ENCODE data around the gene PDE4D.

The PDE4D gene

GRCh38 chr5:59097712-59098111 is 795.8 kb downstream of the PDE4D start:
- Histone ChIP-seq H3K9me3 (ENCODE audit: insufficient read depth, low read length) (no peaks in the 10 kb centered on the region), H3K9ac (ENCODE audit: insufficient read length, low read depth) (no peak overlapping the region), H3K27me3 (ENCODE audit: insufficient read depth, insufficient read length) (no peaks in the 10 kb centered on the region), H3K4me3 (ENCODE audit: insufficient read length, low read depth) (no peak overlapping the region), H3K4me1 (ENCODE audit: insufficient read depth, insufficient read length) (no peaks in the 10 kb centered on the region), H3K36me3 (ENCODE audit: insufficient read depth, insufficient read length, low read length) (no peaks in the 10 kb centered on the region)
- TF ChIP-seq SUZ12 (IDR thresholded peaks at IDR 0.05; ENCODE audit: extremely low read depth, insufficient read depth, insufficient read length) (no peak), YY1 (IDR thresholded peaks at IDR 0.05; ENCODE audit: insufficient read depth, insufficient read length) (no peak), ZNF274 (IDR thresholded peaks at IDR 0.05; ENCODE audit: low read depth, low read length) (no peak)
- DNase-seq (ENCODE audit: low read depth, low spot score) = no peak

GRCh38 chr5:59097116-59097515 is 796.4 kb downstream of the PDE4D start:
- no peak overlapping the region for H3K9ac ChIP-seq (ENCODE audit: insufficient read length, low read depth)
- H3K27me3 ChIP-seq (ENCODE audit: insufficient read depth, insufficient read length) = no peaks in the 10 kb centered on the region
- no peak overlapping the region for H3K4me3 ChIP-seq (ENCODE audit: insufficient read length, low read depth)
- TF ChIP-seq YY1 (IDR thresholded peaks at IDR 0.05; ENCODE audit: insufficient read depth, insufficient read length) (no peak), SUZ12 (IDR thresholded peaks at IDR 0.05; ENCODE audit: extremely low read depth, insufficient read depth, insufficient read length) (no peak), ZNF274 (IDR thresholded peaks at IDR 0.05; ENCODE audit: low read depth, low read length) (no peak)
- no peak for DNase-seq (ENCODE audit: low read depth, low spot score)
- no peaks in the 10 kb centered on the region for H3K9me3 ChIP-seq (ENCODE audit: insufficient read depth, low read length)
- no peaks in the 10 kb centered on the region for H3K36me3 ChIP-seq (ENCODE audit: insufficient read depth, insufficient read length, low read length)
- no peaks in the 10 kb centered on the region for H3K4me1 ChIP-seq (ENCODE audit: insufficient read depth, insufficient read length)

GRCh38 chr5:59095480-59095879 is 798.0 kb downstream of the PDE4D start:
- H3K36me3 ChIP-seq (ENCODE audit: insufficient read depth, insufficient read length, low read length) = no peaks in the 10 kb centered on the region
- no peak overlapping the region for H3K4me3 ChIP-seq (ENCODE audit: insufficient read length, low read depth)
- H3K9ac ChIP-seq (ENCODE audit: insufficient read length, low read depth) = no peak overlapping the region
- H3K27me3 ChIP-seq (ENCODE audit: insufficient read depth, insufficient read length) = no peaks in the 10 kb centered on the region
- DNase-seq (ENCODE audit: low read depth, low spot score) = no peak
- H3K4me1 ChIP-seq (ENCODE audit: insufficient read depth, insufficient read length) = no peaks in the 10 kb centered on the region
- no peaks in the 10 kb centered on the region for H3K9me3 ChIP-seq (ENCODE audit: insufficient read depth, low read length)
- TF ChIP-seq ZNF274 (IDR thresholded peaks at IDR 0.05; ENCODE audit: low read depth, low read length) (no peak), YY1 (IDR thresholded peaks at IDR 0.05; ENCODE audit: insufficient read depth, insufficient read length) (no peak), SUZ12 (IDR thresholded peaks at IDR 0.05; ENCODE audit: extremely low read depth, insufficient read depth, insufficient read length) (no peak)

GRCh38 chr5:59094864-59095263 is 798.7 kb downstream of the PDE4D start:
- DNase-seq (ENCODE audit: low read depth, low spot score) = no peak
- no peak for TF ChIP-seq ZNF274 (IDR thresholded peaks at IDR 0.05; ENCODE audit: low read depth, low read length)
- no peak for TF ChIP-seq YY1 (IDR thresholded peaks at IDR 0.05; ENCODE audit: insufficient read depth, insufficient read length)
- no peak for TF ChIP-seq SUZ12 (IDR thresholded peaks at IDR 0.05; ENCODE audit: extremely low read depth, insufficient read depth, insufficient read length)
- no peaks in the 10 kb centered on the region for H3K36me3 ChIP-seq (ENCODE audit: insufficient read depth, insufficient read length, low read length)
- H3K9ac ChIP-seq (ENCODE audit: insufficient read length, low read depth) = no peak overlapping the region
- H3K27me3 ChIP-seq (ENCODE audit: insufficient read depth, insufficient read length) = no peaks in the 10 kb centered on the region
- H3K4me1 ChIP-seq (ENCODE audit: insufficient read depth, insufficient read length) = no peaks in the 10 kb centered on the region
- no peaks in the 10 kb centered on the region for H3K9me3 ChIP-seq (ENCODE audit: insufficient read depth, low read length)
- H3K4me3 ChIP-seq (ENCODE audit: insufficient read length, low read depth) = no peak overlapping the region

GRCh38 chr5:59093329-59093728 is 800.2 kb downstream of the PDE4D start:
- Histone ChIP-seq H3K27me3 (ENCODE audit: insufficient read depth, insufficient read length) (no peaks in the 10 kb centered on the region), H3K4me1 (ENCODE audit: insufficient read depth, insufficient read length) (no peaks in the 10 kb centered on the region), H3K9ac (ENCODE audit: insufficient read length, low read depth) (no peak overlapping the region), H3K4me3 (ENCODE audit: insufficient read length, low read depth) (no peak overlapping the region), H3K9me3 (ENCODE audit: insufficient read depth, low read length) (no peaks in the 10 kb centered on the region), H3K36me3 (ENCODE audit: insufficient read depth, insufficient read length, low read length) (no peaks in the 10 kb centered on the region)
- TF ChIP-seq YY1 (IDR thresholded peaks at IDR 0.05; ENCODE audit: insufficient read depth, insufficient read length) = no peak
- no peak for TF ChIP-seq SUZ12 (IDR thresholded peaks at IDR 0.05; ENCODE audit: extremely low read depth, insufficient read depth, insufficient read length)
- TF ChIP-seq ZNF274 (IDR thresholded peaks at IDR 0.05; ENCODE audit: low read depth, low read length) = no peak
- DNase-seq (ENCODE audit: low read depth, low spot score) = no peak

GRCh38 chr5:59092758-59093157 is 800.8 kb downstream of the PDE4D start:
- H3K9ac ChIP-seq (ENCODE audit: insufficient read length, low read depth) = no peak overlapping the region
- H3K27me3 ChIP-seq (ENCODE audit: insufficient read depth, insufficient read length) = no peaks in the 10 kb centered on the region
- no peaks in the 10 kb centered on the region for H3K36me3 ChIP-seq (ENCODE audit: insufficient read depth, insufficient read length, low read length)
- no peak for DNase-seq (ENCODE audit: low read depth, low spot score)
- no peaks in the 10 kb centered on the region for H3K4me1 ChIP-seq (ENCODE audit: insufficient read depth, insufficient read length)
- no peaks in the 10 kb centered on the region for H3K9me3 ChIP-seq (ENCODE audit: insufficient read depth, low read length)
- H3K4me3 ChIP-seq (ENCODE audit: insufficient read length, low read depth) = no peak overlapping the region
- TF ChIP-seq ZNF274 (IDR thresholded peaks at IDR 0.05; ENCODE audit: low read depth, low read length) (no peak), SUZ12 (IDR thresholded peaks at IDR 0.05; ENCODE audit: extremely low read depth, insufficient read depth, insufficient read length) (no peak), YY1 (IDR thresholded peaks at IDR 0.05; ENCODE audit: insufficient read depth, insufficient read length) (no peak)

- Histone ChIP-seq H3K9ac (ENCODE audit: insufficient read length, low read depth) (no peak overlapping the region), H3K27me3 (ENCODE audit: insufficient read depth, insufficient read length) (no peaks in the 10 kb centered on the region), H3K9me3 (ENCODE audit: insufficient read depth, low read length) (no peaks in the 10 kb centered on the region), H3K4me1 (ENCODE audit: insufficient read depth, insufficient read length) (no peaks in the 10 kb centered on the region), H3K36me3 (ENCODE audit: insufficient read depth, insufficient read length, low read length) (no peaks in the 10 kb centered on the region), H3K4me3 (ENCODE audit: insufficient read length, low read depth) (no peak overlapping the region)
- no peak for TF ChIP-seq ZNF274 (IDR thresholded peaks at IDR 0.05; ENCODE audit: low read depth, low read length)
- TF ChIP-seq YY1 (IDR thresholded peaks at IDR 0.05; ENCODE audit: insufficient read depth, insufficient read length) = no peak
- no peak for TF ChIP-seq SUZ12 (IDR thresholded peaks at IDR 0.05; ENCODE audit: extremely low read depth, insufficient read depth, insufficient read length)
- no peak for DNase-seq (ENCODE audit: low read depth, low spot score)
Observed at GRCh38 chr5:59091965-59092364, 801.6 kb downstream of the PDE4D start.

Data from NT2/D1 (cell line).